HEK293 (cell line): Measurements from ENCODE around the gene ZFAND5.

Experiments used
- CTCF ChIA-PET: fragments of 350-600 bp; formaldehyde crosslinking; extraction: SDS; loops from one replicate; lab custom pipeline; 2021; ENCODE audit warnings: antibody characterized with exemption; lab: Yijun Ruan, JAX
- POLR2A ChIA-PET: fragments of 300-600 bp; formaldehyde crosslinking; extraction: SDS; loops from one replicate; lab custom pipeline; 2020; ENCODE audit warnings: antibody characterized with exemption, inconsistent platforms; lab: Yijun Ruan, JAX
- H3K27ac ChIP-seq: fragments of 200-500 bp; sonication (Bioruptor generic); 2 replicates; pipeline ENCODE4 v1.5.1; 2014; ENCODE audit warnings: low read depth, low read length, control low read depth, inconsistent platforms; ENCODE audit errors: extremely low read depth
- H3K36me3 ChIP-seq, 2 experiments: fragments of 200-500 bp in 1 of 2; sonication (Bioruptor generic) in 1 of 2; 1 replicate in 1 of 2; 2 replicates in 1 of 2; pipeline ENCODE4 v1.5.1; 2014 to 2017; ENCODE audit warnings: inconsistent platforms in 2 of 2, low read length in 2 of 2; ENCODE audit not compliant: control insufficient read depth in 2 of 2, insufficient read depth in 1 of 2
- H3K4me1 ChIP-seq: fragments of 200-500 bp; sonication (Bioruptor generic); 2 replicates; pipeline ENCODE4 v1.5.1; 2014; ENCODE audit warnings: mild to moderate bottlenecking, low read length, inconsistent platforms; ENCODE audit not compliant: control insufficient read depth, insufficient read depth
- H3K4me3 ChIP-seq: 2 replicates; pipeline ENCODE4 v1.5.1; 2011; ENCODE audit warnings: low read depth, mild to moderate bottlenecking, control low read depth, low read length, moderate library complexity
- H3K9me3 ChIP-seq: fragments of 200-500 bp; sonication (Bioruptor generic); 2 replicates; pipeline ENCODE4 v1.5.1; 2014; ENCODE audit warnings: low read depth, low read length, inconsistent platforms; ENCODE audit not compliant: control insufficient read depth, insufficient read depth
- BCL11B ChIP-seq: fragments of 450-650 bp; formaldehyde crosslinking; IDR thresholded peaks from 2 replicates; pipeline ENCODE4 v1.5.1; 2016; ENCODE audit warnings: low read depth, missing biosample characterization, missing genetic modification characterization
- HOXD13 ChIP-seq: sonication (generic); formaldehyde crosslinking; IDR thresholded peaks from 2 replicates; pipeline ENCODE4 v1.8.0; 2022; ENCODE audit warnings: missing genetic modification reagents, borderline replicate concordance
- SP2 ChIP-seq: fragments of 450-650 bp; formaldehyde crosslinking; IDR thresholded peaks from 2 replicates; pipeline ENCODE4 v1.5.1; 2016; ENCODE audit warnings: missing biosample characterization, missing genetic modification characterization
- ZNF114 ChIP-seq: fragments of 450-650 bp; formaldehyde crosslinking; IDR thresholded peaks from 2 replicates; pipeline ENCODE4 v1.5.0; 2017; ENCODE audit warnings: missing biosample characterization, missing genetic modification characterization
- ZNF146 ChIP-seq: fragments of 450-650 bp; formaldehyde crosslinking; IDR thresholded peaks from 2 replicates; pipeline ENCODE4 v1.5.1; 2016; ENCODE audit warnings: missing biosample characterization, missing genetic modification characterization
- ZNF157 ChIP-seq: fragments of 450-650 bp; formaldehyde crosslinking; IDR thresholded peaks from 2 replicates; pipeline ENCODE4 v1.5.1; 2016; ENCODE audit warnings: missing biosample characterization, missing genetic modification characterization
- ZNF184 ChIP-seq: fragments of 450-650 bp; IDR thresholded peaks from 2 replicates; pipeline ENCODE4 v1.5.1; 2018; ENCODE audit warnings: missing biosample characterization, mild to moderate bottlenecking, missing genetic modification characterization
- ZNF335 ChIP-seq: fragments of 450-650 bp; formaldehyde crosslinking; conservative IDR thresholded peaks from 2 replicates; pipeline ENCODE4 v1.5.1; 2016; ENCODE audit warnings: missing biosample characterization, missing genetic modification characterization
- ZNF521 ChIP-seq: fragments of 450-650 bp; formaldehyde crosslinking; IDR thresholded peaks from 2 replicates; pipeline ENCODE4 v1.5.1; 2017; ENCODE audit warnings: missing biosample characterization, mild to moderate bottlenecking, missing genetic modification characterization
- ZNF529 ChIP-seq: fragments of 450-650 bp; formaldehyde crosslinking; IDR thresholded peaks from 2 replicates; pipeline ENCODE4 v1.5.1; 2017; ENCODE audit warnings: missing genetic modification characterization, missing biosample characterization; ENCODE audit not compliant: insufficient replicate concordance
- ZNF544 ChIP-seq: fragments of 450-650 bp; formaldehyde crosslinking; IDR thresholded peaks from 2 replicates; pipeline ENCODE4 v1.5.0; 2017; ENCODE audit warnings: missing biosample characterization, missing genetic modification characterization
- ZNF654 ChIP-seq: fragments of 450-650 bp; formaldehyde crosslinking; IDR thresholded peaks from 2 replicates; pipeline ENCODE4 v1.5.1; 2016; ENCODE audit warnings: low read depth, missing biosample characterization, missing genetic modification characterization
- ZNF664 ChIP-seq: fragments of 450-650 bp; formaldehyde crosslinking; IDR thresholded peaks from 2 replicates; pipeline ENCODE4 v1.5.1; 2016; ENCODE audit warnings: missing biosample characterization, missing genetic modification characterization
- TF ChIP-seq, protein P1 (sequence below): sonication (generic); formaldehyde crosslinking; IDR thresholded peaks from 2 replicates; pipeline ENCODE4 v1.8.1; 2022; ENCODE audit warnings: mild to moderate bottlenecking, moderate library complexity, missing genetic modification reagents
- TF ChIP-seq, protein P2 (sequence below): fragments of 450-650 bp; formaldehyde crosslinking; IDR thresholded peaks from 2 replicates; pipeline ENCODE4 v1.5.0; 2017; ENCODE audit warnings: missing biosample characterization, missing genetic modification characterization, borderline replicate concordance
- TF ChIP-seq, protein P3 (sequence below): fragments of 450-650 bp; formaldehyde crosslinking; IDR thresholded peaks from 2 replicates; pipeline ENCODE4 v1.5.1; 2016; ENCODE audit warnings: missing biosample characterization, missing genetic modification characterization
- TF ChIP-seq, protein P4 (sequence below): fragments of 450-650 bp; formaldehyde crosslinking; IDR thresholded peaks from 2 replicates; pipeline ENCODE4 v1.5.1; 2016; ENCODE audit warnings: missing biosample characterization, missing genetic modification characterization
- TF ChIP-seq, protein P5 (sequence below): fragments of 450-650 bp; formaldehyde crosslinking; IDR thresholded peaks from 2 replicates; pipeline ENCODE4 v1.5.1; 2016; ENCODE audit warnings: missing biosample characterization, missing genetic modification characterization

Gene ZFAND5

DNA sequence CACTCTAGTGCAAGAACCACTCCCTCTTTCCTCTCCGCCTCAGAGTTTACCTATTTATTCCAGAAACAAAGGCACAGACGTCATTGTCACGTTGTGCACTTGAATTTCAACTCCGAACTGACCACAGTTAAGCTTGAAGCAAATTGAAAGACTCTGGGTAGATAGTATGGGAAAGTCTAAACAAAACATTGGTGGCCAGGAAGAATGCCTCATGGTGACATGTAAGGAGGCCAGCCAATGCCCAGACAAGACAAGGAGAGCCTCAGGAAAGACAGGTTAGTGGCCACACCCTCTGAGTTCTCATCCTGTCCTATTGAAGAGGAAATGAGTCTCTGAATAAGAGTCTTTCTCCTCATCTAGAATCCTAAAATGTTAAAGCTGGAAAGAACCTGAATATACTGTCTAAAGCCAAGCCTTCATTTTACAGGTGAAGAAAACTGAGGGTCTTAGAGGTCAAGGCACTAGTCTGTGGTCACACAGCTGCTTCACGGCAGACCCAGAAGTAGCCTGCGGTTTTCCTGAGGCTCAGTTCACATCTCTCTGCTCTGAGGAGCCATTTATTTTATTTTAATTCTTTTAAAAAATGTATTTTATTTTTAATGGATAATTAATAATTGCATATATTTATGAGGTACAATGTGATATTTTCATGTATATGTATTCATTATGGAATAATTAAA is 30.2 kb downstream of the ZFAND5 start:
- Histone ChIP-seq H3K4me3 (no peak overlapping the region), H3K27ac (no peak overlapping the region), H3K4me1 (no peaks in the 10 kb centered on the region), H3K36me3 (no peaks in the 10 kb centered on the region), H3K9me3 (no peaks in the 10 kb centered on the region)
- ChIA-PET CTCF (interaction anchor here (1.6 to 1.7 kb wide), 2 partner anchors 14 to 19 kb away, joined by 3 read pairs; no protein-coding TSS in a partner anchor), POLR2A (interaction anchor here (0.7 kb wide), 1 partner anchor 31 kb away, joined by 3 read pairs; no protein-coding TSS in a partner anchor)
- no peak for TF ChIP-seq SP2
- no peak for TF ChIP-seq ZNF654 (tag by site-specific recombination)
- TF ChIP-seq, protein P1, sequence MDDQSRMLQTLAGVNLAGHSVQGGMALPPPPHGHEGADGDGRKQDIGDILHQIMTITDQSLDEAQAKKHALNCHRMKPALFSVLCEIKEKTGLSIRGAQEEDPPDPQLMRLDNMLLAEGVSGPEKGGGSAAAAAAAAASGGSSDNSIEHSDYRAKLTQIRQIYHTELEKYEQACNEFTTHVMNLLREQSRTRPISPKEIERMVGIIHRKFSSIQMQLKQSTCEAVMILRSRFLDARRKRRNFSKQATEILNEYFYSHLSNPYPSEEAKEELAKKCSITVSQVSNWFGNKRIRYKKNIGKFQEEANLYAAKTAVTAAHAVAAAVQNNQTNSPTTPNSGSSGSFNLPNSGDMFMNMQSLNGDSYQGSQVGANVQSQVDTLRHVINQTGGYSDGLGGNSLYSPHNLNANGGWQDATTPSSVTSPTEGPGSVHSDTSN (CRISPR knock-in tag) = no peak
- no peak for TF ChIP-seq ZNF114
- TF ChIP-seq, protein P2, sequence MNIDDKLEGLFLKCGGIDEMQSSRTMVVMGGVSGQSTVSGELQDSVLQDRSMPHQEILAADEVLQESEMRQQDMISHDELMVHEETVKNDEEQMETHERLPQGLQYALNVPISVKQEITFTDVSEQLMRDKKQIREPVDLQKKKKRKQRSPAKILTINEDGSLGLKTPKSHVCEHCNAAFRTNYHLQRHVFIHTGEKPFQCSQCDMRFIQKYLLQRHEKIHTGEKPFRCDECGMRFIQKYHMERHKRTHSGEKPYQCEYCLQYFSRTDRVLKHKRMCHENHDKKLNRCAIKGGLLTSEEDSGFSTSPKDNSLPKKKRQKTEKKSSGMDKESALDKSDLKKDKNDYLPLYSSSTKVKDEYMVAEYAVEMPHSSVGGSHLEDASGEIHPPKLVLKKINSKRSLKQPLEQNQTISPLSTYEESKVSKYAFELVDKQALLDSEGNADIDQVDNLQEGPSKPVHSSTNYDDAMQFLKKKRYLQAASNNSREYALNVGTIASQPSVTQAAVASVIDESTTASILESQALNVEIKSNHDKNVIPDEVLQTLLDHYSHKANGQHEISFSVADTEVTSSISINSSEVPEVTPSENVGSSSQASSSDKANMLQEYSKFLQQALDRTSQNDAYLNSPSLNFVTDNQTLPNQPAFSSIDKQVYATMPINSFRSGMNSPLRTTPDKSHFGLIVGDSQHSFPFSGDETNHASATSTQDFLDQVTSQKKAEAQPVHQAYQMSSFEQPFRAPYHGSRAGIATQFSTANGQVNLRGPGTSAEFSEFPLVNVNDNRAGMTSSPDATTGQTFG (tag by site-specific recombination) = no peak
- TF ChIP-seq, protein P3, sequence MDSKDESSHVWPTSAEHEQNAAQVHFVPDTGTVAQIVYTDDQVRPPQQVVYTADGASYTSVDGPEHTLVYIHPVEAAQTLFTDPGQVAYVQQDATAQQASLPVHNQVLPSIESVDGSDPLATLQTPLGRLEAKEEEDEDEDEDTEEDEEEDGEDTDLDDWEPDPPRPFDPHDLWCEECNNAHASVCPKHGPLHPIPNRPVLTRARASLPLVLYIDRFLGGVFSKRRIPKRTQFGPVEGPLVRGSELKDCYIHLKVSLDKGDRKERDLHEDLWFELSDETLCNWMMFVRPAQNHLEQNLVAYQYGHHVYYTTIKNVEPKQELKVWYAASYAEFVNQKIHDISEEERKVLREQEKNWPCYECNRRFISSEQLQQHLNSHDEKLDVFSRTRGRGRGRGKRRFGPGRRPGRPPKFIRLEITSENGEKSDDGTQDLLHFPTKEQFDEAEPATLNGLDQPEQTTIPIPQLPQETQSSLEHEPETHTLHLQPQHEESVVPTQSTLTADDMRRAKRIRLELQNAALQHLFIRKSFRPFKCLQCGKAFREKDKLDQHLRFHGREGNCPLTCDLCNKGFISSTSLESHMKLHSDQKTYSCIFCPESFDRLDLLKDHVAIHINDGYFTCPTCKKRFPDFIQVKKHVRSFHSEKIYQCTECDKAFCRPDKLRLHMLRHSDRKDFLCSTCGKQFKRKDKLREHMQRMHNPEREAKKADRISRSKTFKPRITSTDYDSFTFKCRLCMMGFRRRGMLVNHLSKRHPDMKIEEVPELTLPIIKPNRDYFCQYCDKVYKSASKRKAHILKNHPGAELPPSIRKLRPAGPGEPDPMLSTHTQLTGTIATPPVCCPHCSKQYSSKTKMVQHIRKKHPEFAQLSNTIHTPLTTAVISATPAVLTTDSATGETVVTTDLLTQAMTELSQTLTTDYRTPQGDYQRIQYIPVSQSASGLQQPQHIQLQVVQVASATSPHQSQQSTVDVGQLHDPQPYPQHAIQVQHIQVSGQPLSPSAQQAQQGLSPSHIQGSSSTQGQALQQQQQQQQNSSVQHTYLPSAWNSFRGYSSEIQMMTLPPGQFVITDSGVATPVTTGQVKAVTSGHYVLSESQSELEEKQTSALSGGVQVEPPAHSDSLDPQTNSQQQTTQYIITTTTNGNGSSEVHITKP = no peak
- TF ChIP-seq ZNF544 (tag by site-specific recombination) = no peak
- TF ChIP-seq ZNF146 (tag by site-specific recombination) = no peak
- TF ChIP-seq ZNF521 (tag by site-specific recombination) = no peak
- TF ChIP-seq ZNF335 = no peak
- TF ChIP-seq ZNF157 (tag by site-specific recombination) = no peak

DNA sequence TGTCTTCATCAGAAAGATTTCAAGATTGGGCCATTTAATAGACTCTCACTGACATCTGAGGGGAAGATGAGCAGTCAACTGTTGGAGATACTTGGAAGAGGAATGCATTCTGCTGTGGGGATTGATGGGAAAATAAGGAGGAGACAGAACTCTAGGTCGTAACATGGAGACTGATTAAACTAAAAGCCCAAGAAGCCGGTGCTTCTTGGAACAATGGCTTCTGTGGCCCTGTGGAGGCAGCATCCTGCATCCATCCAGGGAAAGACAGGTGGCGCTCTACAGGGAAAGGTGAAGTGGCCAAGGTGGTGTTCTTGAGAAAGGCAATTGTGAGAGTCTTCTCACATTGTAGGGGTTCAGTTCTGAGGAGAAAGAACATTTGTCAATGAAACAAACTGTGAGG is 31.3 kb downstream of the ZFAND5 start:
- H3K36me3 ChIP-seq = no peaks in the 10 kb centered on the region
- H3K4me1 ChIP-seq = no peaks in the 10 kb centered on the region
- no peaks in the 10 kb centered on the region for H3K9me3 ChIP-seq
- no peak overlapping the region for H3K4me3 ChIP-seq
- POLR2A ChIA-PET = no interaction called here
- TF ChIP-seq, protein P4, sequence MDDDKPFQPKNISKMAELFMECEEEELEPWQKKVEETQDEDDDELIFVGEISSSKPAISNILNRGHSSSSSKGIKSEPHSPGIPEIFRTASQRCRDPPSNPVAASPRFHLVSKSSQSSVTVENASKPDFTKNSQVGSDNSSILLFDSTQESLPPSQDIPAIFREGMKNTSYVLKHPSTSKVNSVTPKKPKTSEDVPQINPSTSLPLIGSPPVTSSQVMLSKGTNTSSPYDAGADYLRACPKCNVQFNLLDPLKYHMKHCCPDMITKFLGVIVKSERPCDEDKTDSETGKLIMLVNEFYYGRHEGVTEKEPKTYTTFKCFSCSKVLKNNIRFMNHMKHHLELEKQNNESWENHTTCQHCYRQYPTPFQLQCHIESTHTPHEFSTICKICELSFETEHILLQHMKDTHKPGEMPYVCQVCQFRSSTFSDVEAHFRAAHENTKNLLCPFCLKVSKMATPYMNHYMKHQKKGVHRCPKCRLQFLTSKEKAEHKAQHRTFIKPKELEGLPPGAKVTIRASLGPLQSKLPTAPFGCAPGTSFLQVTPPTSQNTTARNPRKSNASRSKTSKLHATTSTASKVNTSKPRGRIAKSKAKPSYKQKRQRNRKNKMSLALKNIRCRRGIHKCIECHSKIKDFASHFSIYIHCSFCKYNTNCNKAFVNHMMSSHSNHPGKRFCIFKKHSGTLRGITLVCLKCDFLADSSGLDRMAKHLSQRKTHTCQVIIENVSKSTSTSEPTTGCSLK = no peak
- no peak for TF ChIP-seq ZNF529 (tag by site-specific recombination)
- no peak for TF ChIP-seq ZNF664
- TF ChIP-seq, protein P5, sequence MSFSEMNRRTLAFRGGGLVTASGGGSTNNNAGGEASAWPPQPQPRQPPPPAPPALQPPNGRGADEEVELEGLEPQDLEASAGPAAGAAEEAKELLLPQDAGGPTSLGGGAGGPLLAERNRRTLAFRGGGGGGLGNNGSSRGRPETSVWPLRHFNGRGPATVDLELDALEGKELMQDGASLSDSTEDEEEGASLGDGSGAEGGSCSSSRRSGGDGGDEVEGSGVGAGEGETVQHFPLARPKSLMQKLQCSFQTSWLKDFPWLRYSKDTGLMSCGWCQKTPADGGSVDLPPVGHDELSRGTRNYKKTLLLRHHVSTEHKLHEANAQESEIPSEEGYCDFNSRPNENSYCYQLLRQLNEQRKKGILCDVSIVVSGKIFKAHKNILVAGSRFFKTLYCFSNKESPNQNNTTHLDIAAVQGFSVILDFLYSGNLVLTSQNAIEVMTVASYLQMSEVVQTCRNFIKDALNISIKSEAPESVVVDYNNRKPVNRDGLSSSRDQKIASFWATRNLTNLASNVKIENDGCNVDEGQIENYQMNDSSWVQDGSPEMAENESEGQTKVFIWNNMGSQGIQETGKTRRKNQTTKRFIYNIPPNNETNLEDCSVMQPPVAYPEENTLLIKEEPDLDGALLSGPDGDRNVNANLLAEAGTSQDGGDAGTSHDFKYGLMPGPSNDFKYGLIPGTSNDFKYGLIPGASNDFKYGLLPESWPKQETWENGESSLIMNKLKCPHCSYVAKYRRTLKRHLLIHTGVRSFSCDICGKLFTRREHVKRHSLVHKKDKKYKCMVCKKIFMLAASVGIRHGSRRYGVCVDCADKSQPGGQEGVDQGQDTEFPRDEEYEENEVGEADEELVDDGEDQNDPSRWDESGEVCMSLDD (tag by site-specific recombination) = no peak
- no peak for TF ChIP-seq BCL11B (tag by site-specific recombination)
- TF ChIP-seq ZNF184 = no peak
- TF ChIP-seq HOXD13 (CRISPR knock-in tag) = no peak
- no peak overlapping the region for H3K27ac ChIP-seq
- CTCF ChIA-PET = interaction anchor here (0.6 to 1.7 kb wide), 10 partner anchors 8 to 285 kb away, joined by 3 to 4 read pairs (median 3); no protein-coding TSS in a partner anchor
